Hematopoietic multipotent progenitor cell (in vitro differentiated cells): ENCODE data around the gene CASZ1. TPM values are rescaled to one million over a fixed set of nuclear protein-coding genes. Genes with fewer than 3 reads are reported as not detected.

Source experiments
- DNase-seq, 3 donors: peaks; one replicate each; pipeline ENCODE4 v3.0.0-alpha.2; 2011 to 2015; ENCODE audit warnings: low read depth in 2 of 3, low spot score in 2 of 3
- total RNA-seq: library from RNA; depleted of rRNA; stranded (reverse); fragments of >200 nt; gene quantifications from one replicate; pipeline ENCODE4 v1.2.3, GENCODE V29; 2012

Gene CASZ1
- total RNA-seq, 1 donor, result 6.2 TPM

GRCh38 chr1:10733474-10734366 lies 62.7 kb downstream of the CASZ1 start:
- DNase-seq, result no peak

- no peak for DNase-seq
Measured at GRCh38 chr1:10730985-10731384, 65.5 kb downstream of the CASZ1 start.

- DNase-seq, result no peak
Measured at GRCh38 chr1:10728595-10729410, 67.6 kb downstream of the CASZ1 start.

GRCh38 chr1:10727751-10728232 lies 68.7 kb downstream of the CASZ1 start:
- no peak for DNase-seq

GRCh38 chr1:10726355-10726754 lies 70.1 kb downstream of the CASZ1 start:
- no peak for DNase-seq

GRCh38 chr1:10724948-10725847 lies 71.2 kb downstream of the CASZ1 start:
- DNase-seq, result no peak

- no peak for DNase-seq
Measured at GRCh38 chr1:10724511-10724910, 71.9 kb downstream of the CASZ1 start.

- DNase-seq, result no peak
Measured at GRCh38 chr1:10724052-10724494, 72.4 kb downstream of the CASZ1 start.

GRCh38 chr1:10723317-10723716 lies 73.1 kb downstream of the CASZ1 start:
- no peak for DNase-seq

- no peak for DNase-seq
Measured at GRCh38 chr1:10722803-10723202, 73.6 kb downstream of the CASZ1 start.

GRCh38 chr1:10721381-10722321 lies 74.8 kb downstream of the CASZ1 start:
- DNase-seq, result no peak

- DNase-seq, result no peak
Measured at GRCh38 chr1:10720635-10721034, 75.8 kb downstream of the CASZ1 start.

GRCh38 chr1:10718083-10718415 lies 78.4 kb downstream of the CASZ1 start:
- no peak for DNase-seq

- no peak for DNase-seq
Measured at GRCh38 chr1:10717296-10718082, 79.0 kb downstream of the CASZ1 start.

GRCh38 chr1:10716840-10717239 lies 79.6 kb downstream of the CASZ1 start:
- DNase-seq, result no peak

GRCh38 chr1:10714337-10715114 lies 81.9 kb downstream of the CASZ1 start:
- no peak for DNase-seq

- no peak for DNase-seq
Measured at GRCh38 chr1:10713614-10714013, 82.8 kb downstream of the CASZ1 start.
